A549 treated with RU486 at 1 μM for 4 hours (cell line): ENCODE measurements around the gene GDAP2. TPM values are rescaled to one million over a fixed set of nuclear protein-coding genes. Genes with fewer than 3 reads are reported as not detected.

Experiments
- total RNA-seq: library from RNA; stranded (reverse); fragments of 200-300 nt; extraction: Qiagen RNA extraction; gene quantifications from 5 replicates; pipeline ENCODE4 v1.2.3, GENCODE V29; 2022; ENCODE audit warnings: low read depth

GDAP2 gene, protein sequence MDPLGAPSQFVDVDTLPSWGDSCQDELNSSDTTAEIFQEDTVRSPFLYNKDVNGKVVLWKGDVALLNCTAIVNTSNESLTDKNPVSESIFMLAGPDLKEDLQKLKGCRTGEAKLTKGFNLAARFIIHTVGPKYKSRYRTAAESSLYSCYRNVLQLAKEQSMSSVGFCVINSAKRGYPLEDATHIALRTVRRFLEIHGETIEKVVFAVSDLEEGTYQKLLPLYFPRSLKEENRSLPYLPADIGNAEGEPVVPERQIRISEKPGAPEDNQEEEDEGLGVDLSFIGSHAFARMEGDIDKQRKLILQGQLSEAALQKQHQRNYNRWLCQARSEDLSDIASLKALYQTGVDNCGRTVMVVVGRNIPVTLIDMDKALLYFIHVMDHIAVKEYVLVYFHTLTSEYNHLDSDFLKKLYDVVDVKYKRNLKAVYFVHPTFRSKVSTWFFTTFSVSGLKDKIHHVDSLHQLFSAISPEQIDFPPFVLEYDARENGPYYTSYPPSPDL
- total RNA-seq, result 6.8 to 8.5 TPM (median 8.3 TPM) in 5 replicates

DNA sequence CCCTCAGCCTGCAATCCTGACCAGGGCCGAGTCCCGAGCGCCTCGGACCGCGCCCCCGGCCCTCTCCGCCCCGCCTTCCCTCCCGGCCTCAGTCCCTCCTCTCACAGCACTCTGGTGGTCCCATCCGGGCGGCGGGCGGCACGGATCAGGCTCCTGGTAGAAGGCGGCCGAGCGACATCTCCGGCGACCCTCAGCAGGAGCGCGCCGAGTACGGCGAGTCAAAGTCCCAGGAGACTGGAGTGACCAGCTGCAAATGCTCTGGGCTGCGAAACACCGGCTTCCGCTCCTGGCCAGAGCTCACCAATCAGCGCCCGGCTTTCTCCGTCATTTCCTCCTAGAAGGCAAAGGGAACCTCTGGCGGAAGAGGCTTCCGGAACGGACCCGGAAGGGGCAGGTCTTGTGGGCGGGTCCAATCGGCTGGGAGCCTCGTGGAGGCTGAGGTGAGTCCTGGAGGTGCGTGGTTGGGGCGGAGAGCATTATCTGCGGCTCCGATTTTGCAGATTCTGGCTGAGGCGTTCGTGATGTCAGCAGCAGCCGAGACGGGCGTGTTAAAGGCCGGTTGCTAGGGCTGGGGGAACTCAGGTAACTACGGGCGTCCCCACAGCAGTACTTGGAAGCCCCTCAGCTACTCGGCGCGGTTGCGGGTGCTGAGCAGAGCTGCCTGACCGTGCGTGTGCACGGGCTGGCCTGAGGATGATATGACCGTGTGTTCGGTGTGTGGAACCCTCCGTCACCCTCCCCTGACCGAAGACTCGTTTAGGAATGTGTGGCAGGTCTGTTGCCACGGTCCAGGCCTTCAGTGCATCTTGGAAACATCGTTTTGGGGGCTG, at the start of gene GDAP2, which contains the start of gene WDR3:
Gene GDAP2 (minus strand): TSS at position 279 of the 830 bp plus-strand sequence. CDS start 9,264 bp downstream, outside the sequence.
Gene WDR3 (plus strand): TSS at position 397 of the 830 bp plus-strand sequence. CDS start 3,581 bp downstream, outside the sequence.

Other genes starting within 250 kb of the GDAP2 start
- 29.1 to 37.6 TPM (median 33.2 TPM) in 5 replicates for gene WDR3, start 118 bp upstream of the GDAP2 start, total RNA-seq